Esophagus muscularis mucosa (tissue), 4 donors: ENCODE measurements around the gene CHERP. TPM values are rescaled to one million over a fixed set of nuclear protein-coding genes. Genes with fewer than 3 reads are reported as not detected.

Experiments used
- DNase-seq: peaks from one replicate; pipeline ENCODE4 v3.0.0-alpha.2; 2017; ENCODE audit errors: extremely low spot score
- H3K27ac ChIP-seq, 4 donors: fragments of 200-600 bp; sonication (generic); replicated peaks in 1 of 4; 1 replicate in 3 of 4; 2 replicates in 1 of 4; pipeline ENCODE4 v1.5.1; 2016 to 2019; ENCODE audit warnings: mild to moderate bottlenecking in 1 of 4
- H3K27me3 ChIP-seq, 4 donors: fragments of 200-600 bp; sonication (generic); one replicate each; pipeline versions ENCODE4 v1.5.1 to v1.6.0; 2016 to 2019
- H3K36me3 ChIP-seq, 4 donors: fragments of 200-600 bp; sonication (generic); one replicate each; pipeline ENCODE4 v1.5.1; 2016 to 2019
- H3K4me1 ChIP-seq, 4 donors: fragments of 200-600 bp; sonication (generic); one replicate each; pipeline ENCODE4 v1.5.1; 2016 to 2019
- H3K4me3 ChIP-seq, 4 donors: fragments of 200-600 bp; sonication (generic); 1 replicate in 2 of 4; 2 replicates in 2 of 4; pipeline ENCODE4 v1.5.1; 2016 to 2019; ENCODE audit warnings: mild to moderate bottlenecking in 4 of 4, moderate library complexity in 1 of 4
- H3K9me3 ChIP-seq, 4 donors: fragments of 200-600 bp; sonication (generic); 1 replicate in 3 of 4; 2 replicates in 1 of 4; pipeline ENCODE4 v1.5.1; 2016 to 2019
- CTCF ChIP-seq, 3 experiments: fragments of 200-600 bp in 2 of 3; fragments of 450-650 bp in 1 of 3; sonication (generic) in 2 of 3; IDR thresholded peaks; one replicate each; pipeline ENCODE4 v1.5.1; 2017 to 2019; ENCODE audit warnings: antibody characterized with exemption in 3 of 3, mild to moderate bottlenecking in 2 of 3, moderate library complexity in 1 of 3
- EP300 ChIP-seq: sonication (generic); formaldehyde crosslinking; IDR thresholded peaks from one replicate; pipeline ENCODE4 v1.6.1; 2017; ENCODE audit warnings: antibody characterized with exemption
- POLR2A ChIP-seq: fragments of 450-650 bp; IDR thresholded peaks from one replicate; pipeline ENCODE4 v1.6.1; 2017; ENCODE audit warnings: antibody characterized with exemption, moderate library complexity, mild to moderate bottlenecking, low read depth
- POLR2AphosphoS5 ChIP-seq, 2 donors: sonication (generic); formaldehyde crosslinking; IDR thresholded peaks; one replicate each; pipeline ENCODE4 v1.6.1; 2017; ENCODE audit warnings: antibody characterized with exemption in 2 of 2
- WGBS: methylation state at CpG from one replicate; pipeline ENCODE4 v1.1.5; 2018; 5-methylcytosine and 5-hydroxymethylcytosine counted together
- intact Hi-C: fragments of 100-400 bp; cut with DNase I; formaldehyde crosslinking; loops from one replicate; pipeline ENCODE4 v1.15.1; 2023
- total RNA-seq, 4 donors: library from RNA; depleted of rRNA; stranded (reverse); fragments of >200 nt; gene quantifications; one replicate each; pipeline versions ENCODE4 v1.1.0 to v1.2.1, GENCODE V29; 2016

The CHERP gene
- total RNA-seq, 4 donors from 2014 or later, result 9.1 to 18.0 (median 12.9) TPM

- intact Hi-C loops, result loop anchor here (5.0 kb wide), 1 partner anchor 56 kb away; the partner anchor contains the start of gene MED26
- Histone ChIP-seq H3K9me3 (no peaks in the 10 kb centered on the region), H3K27ac (peak overlapping the region in 3 of 4 donors; percentile 78 to 91 (median 82)), H3K4me3 (peak overlapping the region; percentile 68 to 97 (median 72)), H3K36me3 (peaks cover 25 to 56% (median 44%) of the 10 kb centered on the region in 4 donors), H3K4me1 (peaks cover 25 to 67% (median 46%) of the 10 kb centered on the region in 4 donors), H3K27me3 (no peaks in the 10 kb centered on the region)
- TF ChIP-seq EP300 (no peak), POLR2AphosphoS5 (IDR thresholded peaks at IDR 0.05) (no peak), POLR2A (no peak), CTCF (IDR thresholded peaks at IDR 0.05) (no peak)
- WGBS, result 23% methylated on average over 4 of the region's 6 CpGs
- DNase-seq, result no peak
Measured at GRCh38 chr19:16571283-16571682, 29.0 kb upstream of the CHERP start.

GRCh38 chr19:16569609-16570320, 27.5 kb upstream of the CHERP start:
- no peak for DNase-seq
- TF ChIP-seq POLR2A (no peak), EP300 (no peak), CTCF (IDR thresholded peaks at IDR 0.05) (no peak), POLR2AphosphoS5 (IDR thresholded peaks at IDR 0.05) (no peak)
- intact Hi-C loops, result loop anchor here (5.0 kb wide), 1 partner anchor 58 kb away; the partner anchor contains the start of gene MED26

GRCh38 chr19:16566702-16567101, 24.5 kb upstream of the CHERP start:
- no peak for DNase-seq
- Histone ChIP-seq H3K27me3 (no peaks in the 10 kb centered on the region), H3K4me1 (peaks cover 10 to 29% (median 18%) of the 10 kb centered on the region in 4 donors), H3K27ac (no peak overlapping the region), H3K9me3 (no peaks in the 10 kb centered on the region), H3K36me3 (peaks cover 49 to 84% (median 71%) of the 10 kb centered on the region in 4 donors), H3K4me3 (no peak overlapping the region)
- whole genome bisulfite sequencing, result 93% methylated on average over 5 of the region's 5 CpGs
- TF ChIP-seq CTCF (IDR thresholded peaks at IDR 0.05) (no peak), EP300 (no peak), POLR2AphosphoS5 (IDR thresholded peaks at IDR 0.05) (no peak), POLR2A (no peak)
- intact Hi-C loops, result no loop called here

More at GRCh38 chr19:16569609-16570320, 27.5 kb upstream of the CHERP start:
- 87% methylated on average over 17 of the region's 17 CpGs for WGBS
- Histone ChIP-seq H3K4me3 (no peak overlapping the region), H3K27ac (no peak overlapping the region), H3K36me3 (peaks cover 26 to 56% (median 46%) of the 10 kb centered on the region in 4 donors), H3K27me3 (no peaks in the 10 kb centered on the region), H3K4me1 (peaks cover 25 to 51% (median 40%) of the 10 kb centered on the region in 4 donors), H3K9me3 (no peaks in the 10 kb centered on the region)

GRCh38 chr19:16566161-16566560, 23.9 kb upstream of the CHERP start:
- Histone ChIP-seq H3K4me1 (peaks cover 5 to 24% (median 13%) of the 10 kb centered on the region in 4 donors), H3K36me3 (peaks cover 54 to 89% (median 74%) of the 10 kb centered on the region in 4 donors), H3K27me3 (no peaks in the 10 kb centered on the region), H3K27ac (no peak overlapping the region), H3K9me3 (no peaks in the 10 kb centered on the region), H3K4me3 (no peak overlapping the region)
- no peak for DNase-seq
- 75% methylated on average over 8 of the region's 10 CpGs for WGBS
- intact Hi-C loops, result no loop called here
- peak in 1 of 2 donors; percentile 60 for TF ChIP-seq POLR2AphosphoS5 (IDR thresholded peaks at IDR 0.05)
- TF ChIP-seq POLR2A, result no peak

GRCh38 chr19:16564842-16565241, 22.6 kb upstream of the CHERP start:
- no peak for DNase-seq
- Histone ChIP-seq H3K4me1 (peaks cover 0 to 11% (median 2%) of the 10 kb centered on the region in 4 donors), H3K9me3 (no peaks in the 10 kb centered on the region), H3K27me3 (no peaks in the 10 kb centered on the region), H3K36me3 (peaks cover 54 to 99% (median 82%) of the 10 kb centered on the region in 4 donors), H3K4me3 (no peak overlapping the region), H3K27ac (no peak overlapping the region)
- 86% methylated on average over 7 of the region's 7 CpGs for WGBS
- TF ChIP-seq POLR2A (no peak), POLR2AphosphoS5 (IDR thresholded peaks at IDR 0.05) (no peak), CTCF (IDR thresholded peaks at IDR 0.05) (no peak), EP300 (no peak)
- intact Hi-C loops, result no loop called here
